OCI-LY3 (cell line): ENCODE measurements around the gene MRPL38.
"Not testable (repeated sequence)": the region's sequence is repeated elsewhere in the genome, so short reads cannot be mapped to it uniquely, and the experiment has no call there.

Experiments
- H2AFZ ChIP-seq: fragments of 200-600, 300-600 bp; shearing (Covaris generic); 2 replicates; pipeline ENCODE4 v1.6.0; 2014; ENCODE audit warnings: antibody characterized with exemption, low read depth, low read length
- H3K27ac ChIP-seq: fragments of 200-600, 300-600 bp; sonication (generic); 2 replicates; pipeline ENCODE4 v1.5.1; 2014; ENCODE audit warnings: mild to moderate bottlenecking, low read length, moderate library complexity, mixed read lengths
- H3K27me3 ChIP-seq: fragments of 200-600, 300-600 bp; sonication (generic); 2 replicates; pipeline ENCODE4 v1.6.1; 2014; ENCODE audit warnings: low read depth, low read length, mixed read lengths
- H3K36me3 ChIP-seq: fragments of 200-600, 300-600 bp; sonication (generic); replicated peaks from 2 replicates; pipeline ENCODE3; 2014; ENCODE audit warnings: low read depth, low read length, mixed read lengths
- H3K4me1 ChIP-seq: fragments of 300-600, 200-600 bp; sonication (generic); 2 replicates; pipeline ENCODE4 v1.6.1; 2014; ENCODE audit warnings: low read length, mixed read lengths
- H3K4me2 ChIP-seq: fragments of 200-600, 300-600 bp; sonication (generic); 2 replicates; pipeline ENCODE4 v1.6.1; 2014; ENCODE audit warnings: low read length, mixed read lengths
- H3K4me3 ChIP-seq: fragments of 300-600, 200-600 bp; sonication (generic); 2 replicates; pipeline ENCODE4 v1.5.1; 2014; ENCODE audit warnings: antibody characterized with exemption, mild to moderate bottlenecking, low read length, moderate library complexity
- H3K79me2 ChIP-seq: fragments of 300-600, 200-600 bp; shearing (Covaris generic); 2 replicates; pipeline ENCODE4 v1.6.1; 2014; ENCODE audit warnings: mild to moderate bottlenecking, low read length, mixed read lengths
- H3K9ac ChIP-seq: fragments of 300-600, 200-600 bp; shearing (Covaris generic); 2 replicates; pipeline ENCODE4 v1.6.0; 2014; ENCODE audit warnings: mild to moderate bottlenecking, low read length, moderate library complexity
- H3K9me3 ChIP-seq: fragments of 200-600, 300-600 bp; shearing (Covaris generic); 2 replicates; pipeline ENCODE4 v1.6.1; 2014; ENCODE audit warnings: low read length, mixed read lengths; ENCODE audit not compliant: insufficient read depth
- H4K20me1 ChIP-seq: fragments of 200-600, 300-600 bp; sonication (generic); 2 replicates; pipeline ENCODE4 v1.6.1; 2016; ENCODE audit warnings: low read length, mixed read lengths; ENCODE audit not compliant: insufficient read depth
- EZH2phosphoT487 ChIP-seq: fragments of 200-600 bp; shearing (Covaris generic); IDR thresholded peaks from 2 replicates; pipeline ENCODE4 v1.6.1; 2018; ENCODE audit warnings: antibody characterized with exemption, mixed run types, low read depth
- TF ChIP-seq, protein P1 (sequence below): fragments of 200-600, 300-600 bp; sonication (generic); IDR thresholded peaks from 2 replicates; pipeline ENCODE4 v1.5.1; 2014; ENCODE audit warnings: antibody characterized with exemption, low read length, low read depth

The MRPL38 gene

DNA sequence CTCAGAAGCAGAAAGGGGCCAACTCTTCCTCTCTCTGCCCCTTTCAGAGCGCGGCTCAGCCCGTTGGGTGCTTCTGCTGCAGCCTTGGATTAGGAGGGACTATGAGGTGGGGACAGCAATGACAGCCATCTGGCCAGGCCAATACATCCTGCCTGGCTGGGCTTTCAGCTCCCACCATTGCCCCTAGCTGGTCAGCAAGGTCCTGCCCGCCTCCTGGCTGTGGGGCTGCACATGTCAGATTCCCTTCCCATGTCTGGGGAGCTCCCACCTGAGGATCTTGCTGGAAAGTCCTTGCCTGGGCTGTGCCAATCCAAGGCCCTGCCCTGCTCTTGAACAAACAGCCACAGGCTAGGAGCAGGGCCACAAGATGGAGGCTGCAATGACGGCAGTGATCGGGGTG is 16.2 kb downstream of the MRPL38 start:
- no peak overlapping the region for H3K27ac ChIP-seq
- H3K4me3 ChIP-seq = no peak overlapping the region

DNA sequence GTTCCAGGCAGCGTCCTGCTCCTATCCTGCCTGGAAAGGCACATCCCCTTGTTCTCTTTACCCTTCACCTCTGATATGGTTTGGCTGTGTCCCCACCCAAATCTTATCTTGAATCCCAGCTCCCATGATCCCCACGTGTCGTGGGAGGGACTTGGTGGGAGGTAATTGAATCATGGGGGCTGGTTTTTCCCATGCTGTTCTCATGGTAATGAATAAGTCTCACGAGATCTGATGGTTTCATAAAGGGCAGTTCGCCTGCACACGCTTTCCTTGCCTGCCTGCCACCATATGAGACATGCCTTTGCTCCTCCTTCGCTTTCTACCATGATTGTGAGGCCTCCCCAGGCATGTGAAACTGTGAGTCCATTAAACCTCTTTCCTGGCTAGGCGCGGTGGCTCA is 18.8 kb downstream of the MRPL38 start:
- not testable (repeated sequence) for H3K4me3 ChIP-seq, H3K36me3 ChIP-seq, H4K20me1 ChIP-seq, H3K9ac ChIP-seq, H3K4me2 ChIP-seq, H3K79me2 ChIP-seq, H2AFZ ChIP-seq, H3K27me3 ChIP-seq, H3K9me3 ChIP-seq, H3K4me1 ChIP-seq, H3K27ac ChIP-seq

More for the DNA sequence above, 16.2 kb downstream of the MRPL38 start:
- peaks cover 7% of the 10 kb centered on the region; the same call in 1 of the 2 replicates for H3K79me2 ChIP-seq
- H3K27me3 ChIP-seq = no peaks in the 10 kb centered on the region
- H3K4me1 ChIP-seq = no peaks in the 10 kb centered on the region
- peaks cover 10% of the 10 kb centered on the region for H3K36me3 ChIP-seq
- H4K20me1 ChIP-seq = no peaks in the 10 kb centered on the region
- H3K9ac ChIP-seq = no peak overlapping the region
- no peaks in the 10 kb centered on the region for H3K9me3 ChIP-seq
- TF ChIP-seq, protein P1, sequence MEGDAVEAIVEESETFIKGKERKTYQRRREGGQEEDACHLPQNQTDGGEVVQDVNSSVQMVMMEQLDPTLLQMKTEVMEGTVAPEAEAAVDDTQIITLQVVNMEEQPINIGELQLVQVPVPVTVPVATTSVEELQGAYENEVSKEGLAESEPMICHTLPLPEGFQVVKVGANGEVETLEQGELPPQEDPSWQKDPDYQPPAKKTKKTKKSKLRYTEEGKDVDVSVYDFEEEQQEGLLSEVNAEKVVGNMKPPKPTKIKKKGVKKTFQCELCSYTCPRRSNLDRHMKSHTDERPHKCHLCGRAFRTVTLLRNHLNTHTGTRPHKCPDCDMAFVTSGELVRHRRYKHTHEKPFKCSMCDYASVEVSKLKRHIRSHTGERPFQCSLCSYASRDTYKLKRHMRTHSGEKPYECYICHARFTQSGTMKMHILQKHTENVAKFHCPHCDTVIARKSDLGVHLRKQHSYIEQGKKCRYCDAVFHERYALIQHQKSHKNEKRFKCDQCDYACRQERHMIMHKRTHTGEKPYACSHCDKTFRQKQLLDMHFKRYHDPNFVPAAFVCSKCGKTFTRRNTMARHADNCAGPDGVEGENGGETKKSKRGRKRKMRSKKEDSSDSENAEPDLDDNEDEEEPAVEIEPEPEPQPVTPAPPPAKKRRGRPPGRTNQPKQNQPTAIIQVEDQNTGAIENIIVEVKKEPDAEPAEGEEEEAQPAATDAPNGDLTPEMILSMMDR = no peak
- no peak for TF ChIP-seq EZH2phosphoT487
- no peak overlapping the region for H3K4me2 ChIP-seq
- no peak overlapping the region for H2AFZ ChIP-seq

DNA sequence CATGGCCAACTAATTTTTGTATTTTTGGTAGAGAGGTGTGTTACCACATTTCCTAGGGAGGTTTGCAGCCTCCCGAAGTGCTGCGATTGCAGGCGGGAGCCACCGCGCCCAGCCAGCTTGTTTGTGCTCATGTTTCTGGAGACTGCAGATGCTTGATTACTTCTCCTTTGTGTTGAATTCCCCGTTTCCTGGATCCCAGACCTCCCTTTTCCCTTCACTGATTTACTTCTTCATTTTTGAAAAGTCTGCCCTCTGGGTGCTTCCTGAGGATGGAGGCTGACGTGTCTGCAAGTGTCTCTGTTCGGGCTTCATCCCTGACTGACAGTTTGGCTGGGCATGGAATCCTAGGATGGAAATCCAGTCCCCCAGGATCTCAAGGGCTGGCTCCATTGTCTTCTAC is 19.3 kb downstream of the MRPL38 start:
- TF ChIP-seq, protein P1 = no peak
- TF ChIP-seq EZH2phosphoT487 = no peak
- H2AFZ ChIP-seq = no peak overlapping the region

DNA sequence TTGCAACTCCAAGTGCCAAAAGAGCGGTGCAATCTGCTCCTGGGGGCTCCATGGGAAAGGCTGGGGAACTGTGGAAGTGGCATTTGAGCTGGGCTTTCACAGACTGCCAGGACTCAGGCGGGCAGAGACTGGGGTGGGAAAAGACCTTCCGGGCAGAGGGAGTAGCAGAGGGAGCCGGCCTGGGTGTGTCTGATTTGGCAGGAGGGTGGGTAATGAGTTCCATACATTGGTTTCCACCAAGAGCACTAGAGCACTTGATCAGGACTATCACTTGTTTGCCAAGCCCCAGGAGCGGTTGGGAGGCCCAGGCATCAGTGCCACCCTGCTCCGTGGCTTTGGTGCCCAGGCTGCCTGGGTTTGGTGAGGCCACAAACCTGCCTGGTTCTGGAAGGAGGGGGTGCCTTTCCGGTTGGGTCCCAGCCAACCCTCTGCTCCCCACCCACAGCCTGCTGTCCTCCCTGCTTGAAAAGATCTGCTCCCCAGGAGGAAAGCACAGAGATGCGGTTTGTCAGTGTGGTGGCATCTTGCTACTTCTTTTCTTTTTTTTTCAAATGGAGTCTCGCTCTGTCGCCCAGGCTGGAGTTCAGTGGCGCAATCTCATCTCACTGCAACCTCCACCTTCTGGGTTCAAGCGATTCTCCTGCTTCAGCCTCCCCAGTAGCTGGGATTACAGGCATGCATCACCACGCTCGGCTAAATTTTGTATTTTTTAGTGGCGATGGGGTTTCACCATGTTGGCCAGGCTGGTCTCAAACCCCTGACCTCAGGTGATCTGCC is 22.8 kb downstream of the MRPL38 start:
- TF ChIP-seq, protein P1 = no peak
- no peak for TF ChIP-seq EZH2phosphoT487
- no peak overlapping the region for H3K9ac ChIP-seq
- H3K27ac ChIP-seq = no peak overlapping the region
- peaks cover 16% of the 10 kb centered on the region for H3K27me3 ChIP-seq
- H3K4me3 ChIP-seq = no peak overlapping the region
- H3K4me2 ChIP-seq = no peak overlapping the region
- no peaks in the 10 kb centered on the region for H3K9me3 ChIP-seq
- H3K4me1 ChIP-seq = peaks cover 7% of the 10 kb centered on the region; the same call in 1 of the 2 replicates
- H3K79me2 ChIP-seq = no peaks in the 10 kb centered on the region
- H2AFZ ChIP-seq = no peak overlapping the region
- no peaks in the 10 kb centered on the region for H4K20me1 ChIP-seq
- peaks cover 2% of the 10 kb centered on the region for H3K36me3 ChIP-seq

More for the DNA sequence above, 19.3 kb downstream of the MRPL38 start:
- Histone ChIP-seq H3K4me2 (no peak overlapping the region), H4K20me1 (no peaks in the 10 kb centered on the region), H3K4me1 (no peaks in the 10 kb centered on the region), H3K27ac (no peak overlapping the region), H3K9me3 (no peaks in the 10 kb centered on the region), H3K36me3 (peaks cover 6% of the 10 kb centered on the region), H3K4me3 (no peak overlapping the region), H3K9ac (no peak overlapping the region), H3K27me3 (peaks cover 14% of the 10 kb centered on the region), H3K79me2 (no peaks in the 10 kb centered on the region)
